ENCODE results near the gene MYRFL.

DNA sequence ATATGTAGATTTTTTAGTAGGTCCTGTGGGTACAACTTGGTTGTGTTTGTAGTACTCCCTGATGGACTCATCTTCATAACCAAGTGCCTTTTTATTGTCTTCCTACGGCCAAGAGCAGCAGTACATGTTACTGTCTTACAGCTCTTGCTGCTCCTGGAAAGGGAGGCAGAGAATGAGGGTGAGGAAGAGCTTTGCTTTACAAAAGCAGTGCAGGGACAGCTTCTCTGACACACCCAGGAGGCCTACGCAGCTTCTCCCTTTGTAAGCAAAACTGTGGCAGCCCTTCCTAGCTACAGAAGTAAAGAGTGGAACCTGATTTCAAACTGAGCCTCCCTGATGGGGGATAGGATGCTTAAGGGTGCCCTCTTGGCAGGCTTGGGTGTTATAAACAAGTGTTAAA lies 18.6 kb downstream of the MYRFL start:
- TF ChIP-seq, protein P1, sequence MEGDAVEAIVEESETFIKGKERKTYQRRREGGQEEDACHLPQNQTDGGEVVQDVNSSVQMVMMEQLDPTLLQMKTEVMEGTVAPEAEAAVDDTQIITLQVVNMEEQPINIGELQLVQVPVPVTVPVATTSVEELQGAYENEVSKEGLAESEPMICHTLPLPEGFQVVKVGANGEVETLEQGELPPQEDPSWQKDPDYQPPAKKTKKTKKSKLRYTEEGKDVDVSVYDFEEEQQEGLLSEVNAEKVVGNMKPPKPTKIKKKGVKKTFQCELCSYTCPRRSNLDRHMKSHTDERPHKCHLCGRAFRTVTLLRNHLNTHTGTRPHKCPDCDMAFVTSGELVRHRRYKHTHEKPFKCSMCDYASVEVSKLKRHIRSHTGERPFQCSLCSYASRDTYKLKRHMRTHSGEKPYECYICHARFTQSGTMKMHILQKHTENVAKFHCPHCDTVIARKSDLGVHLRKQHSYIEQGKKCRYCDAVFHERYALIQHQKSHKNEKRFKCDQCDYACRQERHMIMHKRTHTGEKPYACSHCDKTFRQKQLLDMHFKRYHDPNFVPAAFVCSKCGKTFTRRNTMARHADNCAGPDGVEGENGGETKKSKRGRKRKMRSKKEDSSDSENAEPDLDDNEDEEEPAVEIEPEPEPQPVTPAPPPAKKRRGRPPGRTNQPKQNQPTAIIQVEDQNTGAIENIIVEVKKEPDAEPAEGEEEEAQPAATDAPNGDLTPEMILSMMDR (IDR thresholded peaks at IDR 0.05) = no peak
- TF ChIP-seq EP300 (IDR thresholded peaks at IDR 0.05) = no peak

All from upper lobe of left lung (tissue), 4 donors.